H1 (cell line): ENCODE measurements around the gene ARCN1. TPM values are rescaled to one million over a fixed set of nuclear protein-coding genes. Genes with fewer than 3 reads are reported as not detected.
A peak's percentile ranks its signal among the peaks of the same experiment; 100 is the strongest.

Source experiments
- CTCF ChIA-PET: fragments of 300-600 bp; sonication (Branson Sonifier 250); formaldehyde crosslinking; loops from one replicate; lab custom pipeline; 2021; ENCODE audit not compliant: partially characterized antibody; lab: Charles Lee
- POLR2A ChIA-PET: fragments of 300-600 bp; sonication (Branson Sonifier 250); formaldehyde crosslinking; loops from one replicate; lab custom pipeline; 2021; ENCODE audit warnings: inconsistent platforms; ENCODE audit not compliant: partially characterized antibody; lab: Charles Lee
- DNase-seq, 2 experiments: peaks; one replicate each; pipeline versions ENCODE4 v3.0.0 to v3.0.0-alpha.2; 2010 to 2022; ENCODE audit warnings: low spot score in 2 of 2, low read depth in 1 of 2, mixed read lengths in 1 of 2
- FAIRE-seq: peaks from 2 replicates; lab custom pipeline; 2011; peaks lifted over from hg19 to GRCh38; lab: Jason Lieb, UNC
- H2AFZ ChIP-seq: 2 replicates; pipeline ENCODE4 v1.8.1; 2012; ENCODE audit warnings: low read length, inconsistent platforms
- H2AK5ac ChIP-seq: 2 replicates; pipeline ENCODE4 v1.6.1; 2013; ENCODE audit warnings: low read depth, low read length
- H2BK120ac ChIP-seq: replicated peaks from 2 replicates; pipeline ENCODE3; 2013; ENCODE audit warnings: low read depth, low read length, inconsistent platforms
- H2BK12ac ChIP-seq: 2 replicates; pipeline ENCODE4 v1.6.1; 2013; ENCODE audit warnings: low read depth, low read length
- H2BK15ac ChIP-seq: 2 replicates; pipeline ENCODE4 v1.6.1; 2013; ENCODE audit warnings: low read length
- H2BK20ac ChIP-seq: 2 replicates; pipeline ENCODE4 v1.6.1; 2013; ENCODE audit warnings: low read length
- H2BK5ac ChIP-seq: 2 replicates; pipeline ENCODE4 v1.6.1; 2013; ENCODE audit warnings: low read depth, low read length
- H3K14ac ChIP-seq: 2 replicates; pipeline ENCODE4 v1.6.1; 2013; ENCODE audit warnings: inconsistent platforms; ENCODE audit not compliant: insufficient read length
- H3K18ac ChIP-seq: 2 replicates; pipeline ENCODE4 v1.6.1; 2013; ENCODE audit warnings: low read length; ENCODE audit errors: extremely low read depth
- H3K23ac ChIP-seq: 2 replicates; pipeline ENCODE4 v1.6.1; 2013; ENCODE audit warnings: inconsistent platforms; ENCODE audit not compliant: insufficient read length
- H3K23me2 ChIP-seq: 2 replicates; pipeline ENCODE4 v1.6.1; 2013; ENCODE audit warnings: low read depth, low read length
- H3K27ac ChIP-seq: 2 replicates; pipeline ENCODE4 v1.6.1; 2011; ENCODE audit warnings: low read depth, low read length, inconsistent platforms
- H3K27me3 ChIP-seq, 4 experiments: replicated peaks in 1 of 4; 1 replicate in 1 of 4; 2 replicates in 3 of 4; pipeline versions ENCODE4 v1.6.1 to v1.8.1; 2011 to 2013; ENCODE audit warnings: low read length in 3 of 4, mild to moderate bottlenecking in 3 of 4, inconsistent platforms in 2 of 4, mixed read lengths in 2 of 4, moderate library complexity in 1 of 4; ENCODE audit not compliant: control insufficient read depth in 3 of 4, insufficient read depth in 3 of 4; ENCODE audit errors: extremely low read depth in 1 of 4
- H3K36me3 ChIP-seq, 4 experiments: 2 replicates each; pipeline versions ENCODE4 v1.6.1 to v1.8.1; 2011 to 2013; ENCODE audit warnings: mild to moderate bottlenecking in 4 of 4, low read length in 3 of 4, moderate library complexity in 2 of 4, control low read depth in 1 of 4, inconsistent platforms in 1 of 4; ENCODE audit not compliant: insufficient read depth in 4 of 4, control insufficient read depth in 2 of 4
- H3K4ac ChIP-seq: replicated peaks from 2 replicates; pipeline ENCODE3; 2013; ENCODE audit warnings: low read length, low read depth, mixed read lengths, inconsistent platforms; ENCODE audit not compliant: insufficient read length
- H3K4me1 ChIP-seq, 4 experiments: replicated peaks in 1 of 4; 1 replicate in 1 of 4; 2 replicates in 3 of 4; pipeline versions ENCODE4 v1.6.1 to v1.8.1; 2011 to 2013; ENCODE audit warnings: low read length in 3 of 4, inconsistent platforms in 2 of 4, mixed read lengths in 1 of 4; ENCODE audit not compliant: insufficient read depth in 4 of 4, control insufficient read depth in 3 of 4
- H3K4me2 ChIP-seq, 2 experiments: 2 replicates each; pipeline versions ENCODE4 v1.6.1 to v1.8.1; 2011 to 2013; ENCODE audit warnings: low read depth in 2 of 2, low read length in 2 of 2, control low read depth in 1 of 2, inconsistent platforms in 1 of 2, mild to moderate bottlenecking in 1 of 2; ENCODE audit not compliant: insufficient read depth in 1 of 2
- H3K4me3 ChIP-seq, 4 experiments: fragments of 200-600, 300-600 bp in 1 of 4; sonication (generic), shearing (Covaris generic), sonication (Bioruptor Twin) in 1 of 4; 2 replicates each; pipeline versions ENCODE4 v1.5.1 to v1.8.1; 2011 to 2016; ENCODE audit warnings: low read length in 4 of 4, low read depth in 3 of 4, control low read depth in 2 of 4, inconsistent platforms in 2 of 4, mild to moderate bottlenecking in 2 of 4, mixed read lengths in 1 of 4, moderate library complexity in 1 of 4; ENCODE audit not compliant: insufficient read depth in 2 of 4; ENCODE audit errors: extremely low read depth in 1 of 4
- H3K56ac ChIP-seq: replicated peaks from 2 replicates; pipeline ENCODE3; 2013; ENCODE audit warnings: low read depth, mild to moderate bottlenecking, mixed read lengths, low read length, inconsistent platforms; ENCODE audit not compliant: insufficient read length
- H3K79me1 ChIP-seq: 2 replicates; pipeline ENCODE4 v1.6.1; 2013; ENCODE audit warnings: low read depth, low read length, control low read depth
- H3K79me2 ChIP-seq, 2 experiments: 2 replicates each; pipeline versions ENCODE4 v1.6.1 to v1.8.1; 2012 to 2013; ENCODE audit warnings: low read length in 2 of 2, mild to moderate bottlenecking in 2 of 2, inconsistent platforms in 1 of 2; ENCODE audit not compliant: insufficient read depth in 2 of 2, control insufficient read depth in 1 of 2
- H3K9ac ChIP-seq, 4 experiments: replicated peaks in 1 of 4; 1 replicate in 1 of 4; 2 replicates in 3 of 4; pipeline versions ENCODE4 v1.6.1 to v1.8.1; 2011 to 2013; ENCODE audit warnings: low read depth in 3 of 4, low read length in 3 of 4, control low read depth in 2 of 4, mild to moderate bottlenecking in 2 of 4, moderate library complexity in 2 of 4, inconsistent platforms in 1 of 4; ENCODE audit errors: extremely low read depth in 1 of 4
- H3K9me3 ChIP-seq, 2 experiments: 2 replicates each; pipeline versions ENCODE4 v1.6.1 to v1.8.1; 2012 to 2013; ENCODE audit warnings: mild to moderate bottlenecking in 2 of 2, moderate library complexity in 2 of 2, control low read depth in 1 of 2, inconsistent platforms in 1 of 2, low read depth in 1 of 2, low read length in 1 of 2, mixed read lengths in 1 of 2; ENCODE audit not compliant: insufficient read depth in 2 of 2
- H4K20me1 ChIP-seq, 2 experiments: replicated peaks in 1 of 2; 2 replicates each; pipeline versions ENCODE3 to v1.8.1; 2011 to 2013; ENCODE audit warnings: inconsistent platforms in 2 of 2, low read length in 2 of 2, mild to moderate bottlenecking in 1 of 2; ENCODE audit not compliant: insufficient read depth in 2 of 2, control insufficient read depth in 1 of 2
- H4K5ac ChIP-seq: 2 replicates; pipeline ENCODE4 v1.6.1; 2013; ENCODE audit warnings: low read length, low read depth, mixed read lengths, inconsistent platforms; ENCODE audit not compliant: insufficient read length
- H4K8ac ChIP-seq: 2 replicates; pipeline ENCODE4 v1.8.0; 2013; ENCODE audit warnings: mild to moderate bottlenecking, moderate library complexity, low read length, inconsistent platforms; ENCODE audit not compliant: insufficient read depth; ENCODE audit errors: extremely low read depth
- H4K91ac ChIP-seq: replicated peaks from 2 replicates; pipeline ENCODE3; 2013; ENCODE audit warnings: low read length, mixed read lengths, inconsistent platforms; ENCODE audit not compliant: insufficient read length
- BACH1 ChIP-seq: IDR thresholded peaks from 2 replicates; pipeline ENCODE4 v1.6.1; 2012; ENCODE audit warnings: low read length, improper control_type of control experiment
- BCL11A ChIP-seq, 2 experiments: IDR thresholded peaks; one replicate each; pipeline ENCODE4 v1.6.1; 2011; ENCODE audit warnings: low read depth in 2 of 2, low read length in 2 of 2, mild to moderate bottlenecking in 2 of 2
- BRCA1 ChIP-seq: IDR thresholded peaks from 2 replicates; pipeline ENCODE4 v1.6.1; 2012; ENCODE audit warnings: low read depth, low read length, improper control_type of control experiment
- CTBP2 ChIP-seq: IDR thresholded peaks from 2 replicates; pipeline ENCODE4 v1.7.0; 2011; ENCODE audit warnings: borderline replicate concordance, mild to moderate bottlenecking, moderate library complexity, mixed read lengths, low read length; ENCODE audit not compliant: insufficient read depth, insufficient read length
- EGR1 ChIP-seq: IDR thresholded peaks from 2 replicates; pipeline ENCODE4 v1.6.1; 2011; ENCODE audit warnings: low read depth, low read length, borderline replicate concordance
- NANOG ChIP-seq: IDR thresholded peaks from 2 replicates; pipeline ENCODE4 v1.6.1; 2011; ENCODE audit warnings: low read length, low read depth, mild to moderate bottlenecking, inconsistent platforms; ENCODE audit not compliant: insufficient read depth, poor library complexity, severe bottlenecking
- PHF8 ChIP-seq: fragments of 200-600 bp; sonication (generic); conservative IDR thresholded peaks from 2 replicates; pipeline ENCODE4 v1.7.1; 2012; ENCODE audit warnings: low read depth, mild to moderate bottlenecking, inconsistent platforms, low read length, moderate library complexity
- POLR2A ChIP-seq, 2 experiments: IDR thresholded peaks; 1 replicate in 1 of 2; 2 replicates in 1 of 2; pipeline ENCODE4 v1.6.1; 2011; ENCODE audit warnings: low read depth in 2 of 2, low read length in 2 of 2, mild to moderate bottlenecking in 2 of 2; ENCODE audit errors: control extremely low read depth in 1 of 2
- RNF2 ChIP-seq: fragments of 200-900, 300-1000 bp; sonication (generic); IDR thresholded peaks from 2 replicates; pipeline ENCODE4 v1.7.1; 2016; ENCODE audit warnings: borderline replicate concordance, low read depth, mild to moderate bottlenecking, antibody characterized with exemption, low read length; ENCODE audit not compliant: poor library complexity, severe bottlenecking; ENCODE audit errors: missing control alignments
- SIRT6 ChIP-seq: IDR thresholded peaks from one replicate; pipeline ENCODE4 v1.7.1; 2012; ENCODE audit warnings: low read length, inconsistent platforms
- SP1 ChIP-seq: IDR thresholded peaks from 2 replicates; pipeline ENCODE4 v1.6.1; 2011; ENCODE audit warnings: low read depth, low read length
- SP2 ChIP-seq: IDR thresholded peaks from 2 replicates; pipeline ENCODE4 v1.6.1; 2012; ENCODE audit warnings: mild to moderate bottlenecking, low read length, inconsistent platforms
- TCF12 ChIP-seq: IDR thresholded peaks from 2 replicates; pipeline ENCODE4 v1.6.1; 2011; ENCODE audit warnings: low read depth, mild to moderate bottlenecking, low read length
- WGBS, 2 experiments: shearing (Covaris generic) in 1 of 2; methylation state at CpG; one replicate each; pipeline versions ENCODE4 v1.1.6 to v1.1.7; 2013 to 2015; ENCODE audit warnings: low lambda C conversion rate in 2 of 2, mixed read lengths in 2 of 2, inconsistent platforms in 1 of 2, low coverage in 1 of 2, missing lambda C conversion rate in 1 of 2; ENCODE audit not compliant: insufficient replicate concordance in 2 of 2, insufficient coverage in 1 of 2, insufficient read length in 1 of 2; ENCODE audit errors: extremely low coverage in 1 of 2, missing lambda C conversion rate in 1 of 2; 5-methylcytosine and 5-hydroxymethylcytosine counted together
- polyA plus RNA-seq, 7 experiments: library from polyadenylated mRNA; depleted of rRNA in 3 of 7; stranded (reverse) in 5 of 7; unstranded in 2 of 7; fragments of >200 nt in 5 of 7; fragments of 200-250 nt in 2 of 7; gene quantifications; 1 replicate in 5 of 7; 2 replicates in 1 of 7; 4 replicates in 1 of 7; pipeline versions ENCODE4 v1.2.1 to v1.2.3, GENCODE V29; 2011 to 2013; ENCODE audit warnings: missing spikeins in 2 of 7, mixed read lengths in 2 of 7
- total RNA-seq: library from RNA; stranded (reverse); fragmentation: NEBNext Ultra II Directional; extraction: Animal tissue kit (Norgen Biotek cat#: 25700); gene quantifications from 2 replicates; pipeline ENCODE4 v1.2.1, GENCODE V29; 2021

ARCN1 gene
- total and polyA plus RNA-seq, 2 of the 8 experiments (the other 6 are each of a cell fraction or from before 2014, with no cell fraction given) = 132 to 146 TPM

DNA sequence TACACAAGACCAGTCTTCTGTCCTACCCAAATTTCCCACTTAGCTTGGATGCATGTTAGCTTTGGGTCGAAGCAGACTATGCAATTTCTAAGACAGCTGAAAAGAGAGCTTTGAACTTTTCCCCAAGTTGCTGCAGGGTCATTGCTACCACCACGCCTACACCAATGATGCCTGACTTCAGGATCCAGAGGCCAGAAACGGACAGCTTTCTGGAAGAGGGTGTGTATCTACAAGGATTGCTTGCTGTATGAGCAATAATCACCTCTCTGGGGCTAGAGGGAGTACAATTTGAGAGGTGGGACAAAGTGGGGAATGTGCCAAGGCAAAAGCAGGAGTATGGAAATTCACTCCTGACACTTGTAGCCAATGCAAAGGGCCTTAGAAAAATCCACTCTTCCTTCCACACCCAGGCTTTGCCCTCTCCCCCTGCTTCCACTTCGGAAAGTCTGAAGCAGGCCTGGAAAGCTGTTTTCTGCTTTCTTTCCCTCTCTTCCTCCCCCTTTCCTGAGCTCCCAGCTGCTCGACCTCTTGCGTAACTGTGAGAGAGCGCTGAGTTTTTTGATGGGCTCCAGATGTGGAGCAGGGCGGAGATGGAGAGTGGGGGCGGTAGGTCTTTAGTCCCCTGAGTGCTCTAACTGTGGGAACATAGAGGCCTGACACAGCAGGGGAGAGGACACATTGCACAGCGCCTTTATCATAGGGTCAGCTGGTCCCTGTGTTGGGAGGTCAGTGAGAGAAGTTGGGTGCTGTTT is 33.1 kb downstream of the ARCN1 start:
- Histone ChIP-seq H3K9me3 (no peaks in the 10 kb centered on the region; a peak in 1 of 4 replicates), H4K5ac (no peak overlapping the region), H3K4me2 (peak overlapping the region in 1 of 2 experiments; percentile 22; a peak in 1 of 4 replicates), H4K91ac (no peak overlapping the region), H3K18ac (no peak overlapping the region), H2BK120ac (no peak overlapping the region), H2AFZ (no peak overlapping the region), H3K27ac (no peak overlapping the region), H3K79me1 (no peaks in the 10 kb centered on the region), H3K4me3 (no peak overlapping the region), H3K36me3 (peaks cover 8 to 30% (median 17%) of the 10 kb centered on the region in 4 experiments), H3K23me2 (peaks cover 27% of the 10 kb centered on the region; the same call in 1 of the 2 replicates), H3K4ac (no peak overlapping the region), H3K56ac (no peak overlapping the region), H3K9ac (no peak overlapping the region), H2AK5ac (no peak overlapping the region), H2BK20ac (no peak overlapping the region), H3K79me2 (no peaks in the 10 kb centered on the region), H2BK12ac (no peak overlapping the region), H4K20me1 (peaks cover 5 to 11% of the 10 kb centered on the region in 2 experiments), H2BK5ac (no peak overlapping the region), H3K23ac (no peak overlapping the region), H3K4me1 (peaks cover 12 to 32% (median 14%) of the 10 kb centered on the region in 4 experiments), H2BK15ac (no peak overlapping the region), H3K14ac (no peak overlapping the region), H3K27me3 (peaks cover 38 to 64% (median 64%) of the 10 kb centered on the region in 4 experiments), H4K8ac (no peak overlapping the region)
- POLR2A ChIA-PET = interaction anchor here (0.6 to 28.7 kb wide), 10 partner anchors 9 to 1369 kb away, joined by 3 to 574 read pairs (median 4); partner anchors contain the start of gene ARCN1
- CTCF ChIA-PET = interaction anchor here (0.8 to 25.3 kb wide), 9 partner anchors 9 to 227 kb away, joined by 3 to 435 read pairs (median 9); partner anchors contain the start of gene TREH
- WGBS, 2 experiments = 35% methylated on average over 9 of the region's 10 CpGs; no CpG with 5 or more reads in 1 of the 2 experiments
- no peak for FAIRE-seq
- no peak for DNase-seq
- TF ChIP-seq BACH1 (no peak), BRCA1 (no peak), SP1 (no peak), BCL11A (IDR thresholded peaks at IDR 0.05; ENCODE audit: low read depth in 2 of 2, low read length in 2 of 2) (no peak), EGR1 (no peak), TCF12 (peak; percentile 94), POLR2A (IDR thresholded peaks at IDR 0.05; ENCODE audit: control extremely low read depth in 1 of 2, low read depth in 2 of 2, low read length in 2 of 2) (no peak), PHF8 (no peak), CTBP2 (no peak), SIRT6 (no peak), SP2 (no peak), RNF2 (no peak), NANOG (peak; percentile 10)
